ENCODE results near the gene DLEC1.
"Not testable (repeated sequence)": the region's sequence is repeated elsewhere in the genome, so short reads cannot be mapped to it uniquely, and the experiment has no call there.

The DLEC1 gene

GRCh38 chr3:38070013-38070412 is 31.0 kb downstream of the DLEC1 start:
- Mint-ChIP-seq H3K4me1 (ENCODE audit: low read depth in 2 of 2) (no peaks in the 10 kb centered on the region), H3K27me3 (peaks cover 0 to 4% of the 10 kb centered on the region in 2 donors), H3K4me3 (no peak overlapping the region), H3K27ac (no peak overlapping the region), H3K36me3 (ENCODE audit: insufficient read depth) (no peaks in the 10 kb centered on the region), H3K9me3 (no peaks in the 10 kb centered on the region)
- no peak for DNase-seq
- ATAC-seq (replicated peaks): no peak

GRCh38 chr3:38077073-38077472 is 38.1 kb downstream of the DLEC1 start:
- not testable (repeated sequence) for ATAC-seq (replicated peaks); H3K36me3 Mint-ChIP-seq (ENCODE audit: insufficient read depth); H3K9me3 Mint-ChIP-seq; DNase-seq; H3K4me3 Mint-ChIP-seq; H3K4me1 Mint-ChIP-seq (ENCODE audit: low read depth in 2 of 2); H3K27me3 Mint-ChIP-seq
- H3K27ac Mint-ChIP-seq: peak overlapping the region in 1 of 2 donors; percentile 16

GRCh38 chr3:38082296-38082695 is 43.3 kb downstream of the DLEC1 start:
- not testable (repeated sequence) for ATAC-seq (replicated peaks); H3K4me1 Mint-ChIP-seq (ENCODE audit: low read depth in 2 of 2); DNase-seq; H3K4me3 Mint-ChIP-seq; H3K9me3 Mint-ChIP-seq; H3K27ac Mint-ChIP-seq; H3K27me3 Mint-ChIP-seq
- H3K36me3 Mint-ChIP-seq (ENCODE audit: insufficient read depth): peaks cover 30% of the 10 kb centered on the region

GRCh38 chr3:38083254-38083653 is 44.2 kb downstream of the DLEC1 start:
- not testable (repeated sequence) for H3K4me3 Mint-ChIP-seq; H3K4me1 Mint-ChIP-seq (ENCODE audit: low read depth in 2 of 2); ATAC-seq (replicated peaks); H3K27ac Mint-ChIP-seq; H3K9me3 Mint-ChIP-seq; H3K27me3 Mint-ChIP-seq
- peak in 1 of 3 experiments; percentile 13 for DNase-seq
- peaks cover 33% of the 10 kb centered on the region for H3K36me3 Mint-ChIP-seq (ENCODE audit: insufficient read depth)

GRCh38 chr3:38083871-38084333 is 44.9 kb downstream of the DLEC1 start:
- Mint-ChIP-seq H3K36me3 (ENCODE audit: insufficient read depth) (peaks cover 33% of the 10 kb centered on the region), H3K9me3 (peaks cover 6 to 10% of the 10 kb centered on the region in 2 donors), H3K27ac (peak overlapping the region; percentile 89 to 92), H3K4me1 (ENCODE audit: low read depth in 2 of 2) (peaks cover 3 to 5% of the 10 kb centered on the region in 2 donors), H3K27me3 (no peaks in the 10 kb centered on the region), H3K4me3 (no peak overlapping the region)
- ATAC-seq (replicated peaks): no peak
- no peak for DNase-seq

- H3K27ac Mint-ChIP-seq: peak overlapping the region; percentile 89 to 92
- no peaks in the 10 kb centered on the region for H3K27me3 Mint-ChIP-seq
- DNase-seq: peak; percentile 21 to 58 (median 23)
- H3K4me1 Mint-ChIP-seq (ENCODE audit: low read depth in 2 of 2): peaks cover 3 to 6% of the 10 kb centered on the region in 2 donors
- H3K4me3 Mint-ChIP-seq: peak overlapping the region in 1 of 2 donors; percentile 47
- peaks cover 33% of the 10 kb centered on the region for H3K36me3 Mint-ChIP-seq (ENCODE audit: insufficient read depth)
- peak; percentile 60 for ATAC-seq (replicated peaks)
- peaks cover 6 to 10% of the 10 kb centered on the region in 2 donors for H3K9me3 Mint-ChIP-seq
Observed at GRCh38 chr3:38084334-38085310, 45.6 kb downstream of the DLEC1 start.

- H3K4me1 Mint-ChIP-seq (ENCODE audit: low read depth in 2 of 2): peaks cover 3 to 6% of the 10 kb centered on the region in 2 donors
- H3K27me3 Mint-ChIP-seq: no peaks in the 10 kb centered on the region
- H3K27ac Mint-ChIP-seq: peak overlapping the region; percentile 89 to 92
- H3K36me3 Mint-ChIP-seq (ENCODE audit: insufficient read depth): peaks cover 33% of the 10 kb centered on the region
- H3K9me3 Mint-ChIP-seq: peaks cover 6 to 10% of the 10 kb centered on the region in 2 donors
- ATAC-seq (replicated peaks) (peak; percentile 34), DNase-seq (no peak)
- no peak overlapping the region for H3K4me3 Mint-ChIP-seq
Observed at GRCh38 chr3:38085311-38085942, 46.4 kb downstream of the DLEC1 start.

- no peak for ATAC-seq (replicated peaks)
- Mint-ChIP-seq H3K4me3 (no peak overlapping the region), H3K9me3 (peaks cover 6 to 10% of the 10 kb centered on the region in 2 donors), H3K4me1 (ENCODE audit: low read depth in 2 of 2) (peaks cover 3 to 6% of the 10 kb centered on the region in 2 donors), H3K27ac (no peak overlapping the region), H3K36me3 (ENCODE audit: insufficient read depth) (peaks cover 33% of the 10 kb centered on the region), H3K27me3 (no peaks in the 10 kb centered on the region)
- DNase-seq: no peak
Observed at GRCh38 chr3:38085943-38086324, 46.9 kb downstream of the DLEC1 start.

GRCh38 chr3:38086496-38086895 is 47.5 kb downstream of the DLEC1 start:
- no peak for DNase-seq
- peaks cover 33% of the 10 kb centered on the region for H3K36me3 Mint-ChIP-seq (ENCODE audit: insufficient read depth)
- no peak overlapping the region for H3K27ac Mint-ChIP-seq
- peaks cover 6 to 10% of the 10 kb centered on the region in 2 donors for H3K9me3 Mint-ChIP-seq
- H3K4me3 Mint-ChIP-seq: no peak overlapping the region
- H3K27me3 Mint-ChIP-seq: no peaks in the 10 kb centered on the region
- ATAC-seq (replicated peaks): no peak
- H3K4me1 Mint-ChIP-seq (ENCODE audit: low read depth in 2 of 2): peaks cover 3 to 6% of the 10 kb centered on the region in 2 donors

GRCh38 chr3:38087278-38087677 is 48.3 kb downstream of the DLEC1 start:
- not testable (repeated sequence) for H3K9me3 Mint-ChIP-seq; H3K4me3 Mint-ChIP-seq; H3K27ac Mint-ChIP-seq; DNase-seq; H3K4me1 Mint-ChIP-seq (ENCODE audit: low read depth in 2 of 2); ATAC-seq (replicated peaks); H3K27me3 Mint-ChIP-seq
- H3K36me3 Mint-ChIP-seq (ENCODE audit: insufficient read depth): peaks cover 33% of the 10 kb centered on the region

GRCh38 chr3:38088126-38089078 is 49.4 kb downstream of the DLEC1 start:
- H3K4me1 Mint-ChIP-seq (ENCODE audit: low read depth in 2 of 2): peaks cover 3 to 6% of the 10 kb centered on the region in 2 donors
- peaks cover 24% of the 10 kb centered on the region for H3K36me3 Mint-ChIP-seq (ENCODE audit: insufficient read depth)
- ATAC-seq (replicated peaks) (no peak), DNase-seq (no peak)
- H3K9me3 Mint-ChIP-seq: peaks cover 6 to 10% of the 10 kb centered on the region in 2 donors
- no peaks in the 10 kb centered on the region for H3K27me3 Mint-ChIP-seq
- no peak overlapping the region for H3K4me3 Mint-ChIP-seq
- no peak overlapping the region for H3K27ac Mint-ChIP-seq

GRCh38 chr3:38089163-38089562 is 50.2 kb downstream of the DLEC1 start:
- DNase-seq (no peak), ATAC-seq (replicated peaks) (no peak)
- no peak overlapping the region for H3K4me3 Mint-ChIP-seq
- no peaks in the 10 kb centered on the region for H3K27me3 Mint-ChIP-seq
- H3K9me3 Mint-ChIP-seq: peaks cover 3 to 6% of the 10 kb centered on the region in 2 donors
- peaks cover 16% of the 10 kb centered on the region for H3K36me3 Mint-ChIP-seq (ENCODE audit: insufficient read depth)
- H3K4me1 Mint-ChIP-seq (ENCODE audit: low read depth in 2 of 2): peaks cover under 1 to 6% of the 10 kb centered on the region in 2 donors
- H3K27ac Mint-ChIP-seq: no peak overlapping the region

- Mint-ChIP-seq H3K27ac (no peak overlapping the region), H3K36me3 (ENCODE audit: insufficient read depth) (peaks cover 5% of the 10 kb centered on the region), H3K4me3 (no peak overlapping the region), H3K9me3 (no peaks in the 10 kb centered on the region), H3K4me1 (ENCODE audit: low read depth in 2 of 2) (peaks cover 0 to 6% of the 10 kb centered on the region in 2 donors), H3K27me3 (peaks cover 0 to 6% of the 10 kb centered on the region in 2 donors)
- no peak for ATAC-seq (replicated peaks)
- no peak for DNase-seq
Observed at GRCh38 chr3:38090453-38090852, 51.4 kb downstream of the DLEC1 start.
